ENCODE data around the gene INVS. TPM values are rescaled to one million over a fixed set of nuclear protein-coding genes. Genes with fewer than 3 reads are reported as not detected.

The INVS gene
- total RNA-seq, 1 experiment from 2014 or later: 21.1 TPM

- no peak overlapping the region for H3K27ac ChIP-seq (ENCODE audit: low read depth, low read length)
- DNase-seq (ENCODE audit: low read depth, low spot score) (no peak), ATAC-seq (no peak)
- no peaks in the 10 kb centered on the region for H3K9me2 ChIP-seq (ENCODE audit: insufficient read depth)
- H3K4me3 ChIP-seq (replicated peaks in 1 of 2; ENCODE audit: low read depth in 1 of 2, low read length in 2 of 2): no peak overlapping the region
- TF ChIP-seq REST (IDR thresholded peaks at IDR 0.05; ENCODE audit: low read depth) (no peak), ATF3 (IDR thresholded peaks at IDR 0.05) (no peak), POLR2A (IDR thresholded peaks at IDR 0.05; ENCODE audit: borderline replicate concordance, extremely low read depth, insufficient read depth, insufficient read length) (no peak), ZBTB33 (IDR thresholded peaks at IDR 0.05; ENCODE audit: extremely low read depth, insufficient replicate concordance, low read length) (no peak), EZH2 (IDR thresholded peaks at IDR 0.05) (no peak)
- peaks cover 8 to 22% of the 10 kb centered on the region in 2 experiments; a peak in 3 of 4 replicates for H3K36me3 ChIP-seq (ENCODE audit: control insufficient read depth in 1 of 2, insufficient read depth in 2 of 2, low read length in 2 of 2)
- RAD21 ChIA-PET (ENCODE audit: low non-redundant PET in 1 of 2, low total read pairs in 2 of 2, uncharacterized antibody in 2 of 2, unreplicated experiment in 2 of 2): no interaction called here
- H3K27me3 ChIP-seq (ENCODE audit: insufficient read depth, low read length): no peaks in the 10 kb centered on the region
- POLR2A ChIA-PET: no interaction called here
- no peaks in the 10 kb centered on the region for H3K9me3 ChIP-seq (ENCODE audit: control insufficient read depth in 1 of 2, insufficient read depth in 1 of 2, low read depth in 1 of 2, low read length in 2 of 2)
- 0 out of 2 replicates have a peak, but pooled peaks cover 3% of the 10 kb centered on the region for H4K20me1 ChIP-seq (ENCODE audit: insufficient read depth)
- H3K4me2 ChIP-seq (ENCODE audit: low read length): no peak overlapping the region
- CTCF ChIA-PET: no interaction called here
- no peak overlapping the region for H2AFZ ChIP-seq (ENCODE audit: low read depth, low read length, poor library complexity, severe bottlenecking)
- no peaks in the 10 kb centered on the region for H3K4me1 ChIP-seq (ENCODE audit: control insufficient read depth in 1 of 2, insufficient read depth in 2 of 2, low read length in 2 of 2)
- intact Hi-C loops (cut with micrococcal nuclease): no loop called here
- BruUV-seq (replicated peaks): no TSS peak
- H3K79me2 ChIP-seq (ENCODE audit: insufficient read depth, low read length): 0 out of 2 replicates have a peak, but pooled peaks cover 5% of the 10 kb centered on the region
- H3K9ac ChIP-seq (ENCODE audit: low read length): no peak overlapping the region
These were observed 9.5 kb downstream of the INVS start for GRCh38 chr9:100108559-100108958.

All from HCT116 (cell line).